RWPE1 (cell line): ENCODE results near the gene HDAC5.

Experiments used
- CTCF ChIA-PET: fragments of 350-600 bp; sonication (Branson Sonifier 250); formaldehyde crosslinking; extraction: SDS; loops from one replicate; lab custom pipeline; 2021; lab: Yijun Ruan, JAX
- POLR2A ChIA-PET: fragments of 400-600 bp; formaldehyde crosslinking; extraction: SDS; loops from one replicate; lab custom pipeline; 2020; ENCODE audit warnings: antibody characterized with exemption; ENCODE audit not compliant: low non-redundant PET; lab: Yijun Ruan, JAX
- DNase-seq: peaks from one replicate; pipeline ENCODE4 v3.0.0; 2012; ENCODE audit warnings: low spot score
- H3K27ac ChIP-seq: fragments of 450-650 bp; 2 replicates; pipeline ENCODE4 v1.5.1; 2017
- CTCF ChIP-seq: fragments of 450-650 bp; conservative IDR thresholded peaks from 2 replicates; pipeline ENCODE4 v1.5.1; 2017; ENCODE audit warnings: low read depth, mild to moderate bottlenecking

Gene HDAC5

GRCh38 chr17:44079877-44080821, 43.3 kb downstream of the HDAC5 start:
- no peak for TF ChIP-seq CTCF
- ChIA-PET POLR2A (no interaction called here), CTCF (no interaction called here)
- no peak for DNase-seq
- peak overlapping the region; percentile 90 for H3K27ac ChIP-seq

DNA sequence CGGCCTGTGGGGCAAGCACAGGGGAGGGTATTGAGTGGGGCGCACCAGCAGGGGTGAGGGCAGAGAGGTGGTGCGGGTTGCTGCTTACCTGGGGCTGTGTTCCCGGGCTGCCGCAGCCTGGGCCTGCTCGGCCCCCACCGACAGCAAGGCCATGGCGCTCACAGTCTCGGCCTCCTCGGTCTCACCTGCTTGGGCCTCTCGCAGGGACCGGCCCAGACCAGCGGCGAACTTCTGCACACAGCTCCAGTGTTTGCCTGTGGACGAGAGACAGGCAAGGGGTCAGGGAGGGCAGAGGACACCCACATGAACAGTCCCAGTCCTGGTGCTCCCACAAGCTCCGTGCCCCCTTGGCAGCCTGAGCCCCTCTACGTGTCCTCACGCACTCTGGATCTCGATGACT, 45.0 kb downstream of the HDAC5 start:
- ChIA-PET CTCF (interaction anchor here (0.7 kb wide), 1 partner anchor 37 kb away, joined by 3 read pairs; no protein-coding TSS in a partner anchor), POLR2A (interaction anchor here (0.6 kb wide), 1 partner anchor 63 kb away, joined by 4 read pairs; no protein-coding TSS in a partner anchor)
- TF ChIP-seq CTCF = no peak
- DNase-seq = no peak
- H3K27ac ChIP-seq = peak overlapping the region; percentile 41

GRCh38 chr17:44077595-44077909, 45.9 kb downstream of the HDAC5 start:
- TF ChIP-seq CTCF = no peak
- ChIA-PET CTCF (no interaction called here), POLR2A (no interaction called here)
- H3K27ac ChIP-seq = peak overlapping the region; percentile 41
- no peak for DNase-seq

DNA sequence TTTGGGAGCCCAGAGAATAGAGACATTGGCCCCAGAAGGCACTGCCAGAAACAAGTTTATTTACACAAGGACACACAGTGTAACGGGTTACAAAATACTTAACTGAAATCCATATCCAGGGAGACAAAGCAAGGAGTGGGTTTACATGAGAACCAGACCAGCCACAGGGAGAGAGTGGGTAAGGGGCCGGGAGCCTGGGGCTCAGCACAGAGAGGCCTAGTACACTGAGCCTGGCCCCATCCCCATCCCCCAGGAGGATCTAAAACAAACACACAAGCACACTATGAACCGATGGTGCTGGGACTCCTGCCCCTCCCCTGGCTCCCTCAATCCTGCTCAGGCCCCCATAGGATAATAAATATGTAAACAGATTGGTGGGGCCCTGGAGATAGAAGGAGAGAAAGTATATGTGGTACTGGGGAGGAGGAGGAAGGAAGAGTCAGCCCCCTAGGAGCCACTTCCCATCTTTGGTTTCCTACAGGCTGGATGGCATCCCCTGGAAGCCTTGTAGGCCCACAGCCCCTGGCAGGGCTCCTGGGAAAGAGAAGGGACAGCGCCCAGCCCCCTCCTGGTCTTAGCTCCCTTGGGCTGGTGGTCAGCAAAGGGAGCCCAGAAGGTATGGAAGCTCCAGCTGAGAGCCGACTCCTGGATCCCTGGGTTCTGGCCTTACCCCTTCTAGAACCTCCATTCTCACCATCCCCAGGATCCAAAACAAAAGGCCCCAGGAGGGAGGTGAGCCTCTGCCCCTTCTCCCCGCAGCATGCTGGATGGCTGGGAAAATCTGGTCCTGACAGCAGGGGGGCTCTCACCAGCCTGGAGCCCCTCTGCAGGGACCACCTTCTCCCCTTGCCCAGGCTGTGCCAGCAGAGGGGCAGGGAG, 46.5 kb downstream of the HDAC5 start:
- no peak for DNase-seq
- peak overlapping the region; percentile 41 for H3K27ac ChIP-seq
- CTCF ChIA-PET = no interaction called here
- TF ChIP-seq CTCF = no peak
- POLR2A ChIA-PET = no interaction called here

DNA sequence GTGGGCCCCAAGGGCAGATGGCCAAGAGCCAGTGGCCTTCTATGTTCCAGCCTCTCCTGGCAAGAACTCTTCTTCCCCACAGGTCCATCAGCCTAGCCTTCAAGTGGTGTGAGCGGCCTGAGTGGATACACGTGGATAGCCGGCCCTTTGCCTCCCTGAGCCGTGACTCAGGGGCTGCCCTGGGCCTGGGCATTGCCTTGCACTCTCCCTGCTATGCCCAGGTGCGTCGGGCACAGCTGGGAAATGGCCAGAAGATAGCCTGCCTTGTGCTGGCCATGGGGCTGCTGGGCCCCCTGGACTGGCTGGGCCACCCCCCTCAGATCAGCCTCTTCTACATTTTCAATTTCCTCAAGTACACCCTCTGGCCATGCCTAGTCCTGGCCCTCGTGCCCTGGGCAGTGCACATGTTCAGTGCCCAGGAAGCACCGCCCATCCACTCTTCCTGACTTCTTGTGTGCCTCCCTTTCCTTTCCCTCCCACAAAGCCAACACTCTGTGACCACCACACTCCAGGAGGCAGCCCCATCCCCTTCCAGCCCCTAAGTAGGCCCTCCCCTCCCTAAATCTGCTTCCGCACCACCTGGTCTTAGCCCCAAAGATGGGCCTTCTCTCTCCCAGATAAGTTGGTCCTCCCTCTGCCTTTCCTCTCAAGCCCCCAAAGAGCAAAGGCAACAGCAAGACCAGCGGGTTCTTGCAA, 47.7 kb downstream of the HDAC5 start:
- no peak for TF ChIP-seq CTCF
- H3K27ac ChIP-seq = peak overlapping the region; percentile 41
- DNase-seq = no peak
- POLR2A ChIA-PET = no interaction called here
- CTCF ChIA-PET = no interaction called here

GRCh38 chr17:44074911-44075285, 48.5 kb downstream of the HDAC5 start:
- DNase-seq = no peak
- ChIA-PET CTCF (interaction anchor here (0.5 to 1.6 kb wide), 3 partner anchors 9 to 81 kb away, joined by 3 read pairs; no protein-coding TSS in a partner anchor), POLR2A (no interaction called here)
- peak overlapping the region; percentile 41 for H3K27ac ChIP-seq
- no peak for TF ChIP-seq CTCF
